Parathyroid adenoma (tissue), 2 donors: ENCODE data around the gene TAGAP.

Source experiments
- H2AFZ ChIP-seq: fragments of 300-600 bp; sonication (generic); one replicate; pipeline ENCODE4 v1.7.0; 2017; ENCODE audit warnings: antibody characterized with exemption, mild to moderate bottlenecking
- H3K27ac ChIP-seq: fragments of 300-600 bp; sonication (generic); one replicate; pipeline ENCODE4 v1.7.0; 2017
- H3K27me3 ChIP-seq: fragments of 300-600 bp; sonication (generic); one replicate; pipeline ENCODE4 v1.7.0; 2017; ENCODE audit warnings: low read length; ENCODE audit not compliant: control insufficient read depth, insufficient read depth
- H3K36me3 ChIP-seq: fragments of 300-600 bp; sonication (generic); one replicate; pipeline ENCODE4 v1.7.0; 2017; ENCODE audit warnings: low read length; ENCODE audit not compliant: control insufficient read depth, insufficient read depth
- H3K4me1 ChIP-seq: fragments of 300-600 bp; sonication (generic); one replicate; pipeline ENCODE4 v1.7.0; 2017; ENCODE audit warnings: control low read depth
- H3K4me2 ChIP-seq: fragments of 300-600 bp; sonication (generic); one replicate; pipeline ENCODE4 v1.7.0; 2017; ENCODE audit warnings: low read length
- H3K4me3 ChIP-seq: fragments of 300-600 bp; sonication (generic); one replicate; pipeline ENCODE4 v1.7.0; 2017; ENCODE audit warnings: low read depth, low read length
- H3K79me2 ChIP-seq: fragments of 300-600 bp; sonication (generic); one replicate; pipeline ENCODE4 v1.7.0; 2017; ENCODE audit warnings: control low read depth
- H3K9ac ChIP-seq: fragments of 300-600 bp; sonication (generic); one replicate; pipeline ENCODE4 v1.7.0; 2017; ENCODE audit warnings: mild to moderate bottlenecking
- H3K9me3 ChIP-seq: fragments of 300-600 bp; sonication (generic); one replicate; pipeline ENCODE4 v1.7.0; 2017; ENCODE audit warnings: low read length; ENCODE audit not compliant: control insufficient read depth
- CTCF ChIP-seq: fragments of 300-600 bp; sonication (generic); IDR thresholded peaks from one replicate; pipeline ENCODE4 v1.7.0; 2017; ENCODE audit warnings: antibody characterized with exemption, mild to moderate bottlenecking
- donor health status: primary hyperparathyroidism.

Gene TAGAP

GRCh38 chr6:159056899-159057298 lies 12.1 kb upstream of the TAGAP start:
- Histone ChIP-seq H3K36me3 (no peaks in the 10 kb centered on the region), H2AFZ (no peak overlapping the region), H3K9ac (no peak overlapping the region), H3K4me2 (no peak overlapping the region), H3K4me3 (no peak overlapping the region), H3K4me1 (no peaks in the 10 kb centered on the region), H3K27ac (no peak overlapping the region), H3K27me3 (no peaks in the 10 kb centered on the region), H3K79me2 (no peaks in the 10 kb centered on the region), H3K9me3 (no peaks in the 10 kb centered on the region)
- no peak for TF ChIP-seq CTCF

GRCh38 chr6:159056432-159056831 lies 11.6 kb upstream of the TAGAP start:
- Histone ChIP-seq H2AFZ (no peak overlapping the region), H3K9me3 (no peaks in the 10 kb centered on the region), H3K4me2 (no peak overlapping the region), H3K27ac (no peak overlapping the region), H3K4me3 (no peak overlapping the region), H3K79me2 (no peaks in the 10 kb centered on the region), H3K36me3 (no peaks in the 10 kb centered on the region), H3K9ac (no peak overlapping the region), H3K4me1 (no peaks in the 10 kb centered on the region), H3K27me3 (no peaks in the 10 kb centered on the region)
- TF ChIP-seq CTCF: no peak

GRCh38 chr6:159056003-159056402 lies 11.2 kb upstream of the TAGAP start:
- Histone ChIP-seq H3K79me2 (no peaks in the 10 kb centered on the region), H3K36me3 (no peaks in the 10 kb centered on the region), H2AFZ (no peak overlapping the region), H3K9me3 (no peaks in the 10 kb centered on the region), H3K27me3 (no peaks in the 10 kb centered on the region), H3K4me3 (no peak overlapping the region), H3K4me1 (no peaks in the 10 kb centered on the region), H3K4me2 (no peak overlapping the region), H3K9ac (no peak overlapping the region), H3K27ac (no peak overlapping the region)
- TF ChIP-seq CTCF: no peak

GRCh38 chr6:159053781-159054398 lies 9.1 kb upstream of the TAGAP start:
- Histone ChIP-seq H2AFZ (no peak overlapping the region), H3K36me3 (no peaks in the 10 kb centered on the region), H3K9ac (no peak overlapping the region), H3K27me3 (no peaks in the 10 kb centered on the region), H3K9me3 (no peaks in the 10 kb centered on the region), H3K4me2 (no peak overlapping the region), H3K27ac (no peak overlapping the region), H3K4me3 (no peak overlapping the region), H3K79me2 (no peaks in the 10 kb centered on the region), H3K4me1 (no peaks in the 10 kb centered on the region)
- no peak for TF ChIP-seq CTCF

GRCh38 chr6:159052720-159053119 lies 7.9 kb upstream of the TAGAP start:
- Histone ChIP-seq H3K4me3 (no peak overlapping the region), H2AFZ (no peak overlapping the region), H3K4me2 (no peak overlapping the region), H3K27ac (no peak overlapping the region), H3K4me1 (no peaks in the 10 kb centered on the region), H3K27me3 (no peaks in the 10 kb centered on the region), H3K36me3 (no peaks in the 10 kb centered on the region), H3K9me3 (no peaks in the 10 kb centered on the region), H3K79me2 (no peaks in the 10 kb centered on the region), H3K9ac (no peak overlapping the region)
- TF ChIP-seq CTCF: no peak
